Stimulated activated CD8-positive, alpha-beta memory T cell treated with anti-CD3 and anti-CD28 coated beads, Interleukin-7, amount 100 ng/mL, for 24 hours (primary cell): Measurements from ENCODE around the gene SUFU.

Experiments
- DNase-seq: peaks from one replicate; pipeline ENCODE4 v3.0.0-alpha.2; 2020; ENCODE audit warnings: low read depth

The SUFU gene

GRCh38 chr10:102620138-102620590, 116.4 kb downstream of the SUFU start:
- no peak for DNase-seq

- DNase-seq, result no peak
Observed at GRCh38 chr10:102620591-102621442, 117.0 kb downstream of the SUFU start.

GRCh38 chr10:102621443-102622325, 117.9 kb downstream of the SUFU start:
- no peak for DNase-seq

- no peak for DNase-seq
Observed at GRCh38 chr10:102624094-102624493, 120.3 kb downstream of the SUFU start.

GRCh38 chr10:102624751-102625645, 121.2 kb downstream of the SUFU start:
- no peak for DNase-seq

- no peak for DNase-seq
Observed at GRCh38 chr10:102626026-102626685, 122.4 kb downstream of the SUFU start.

GRCh38 chr10:102627291-102627735, 123.5 kb downstream of the SUFU start:
- DNase-seq, result no peak

GRCh38 chr10:102627736-102628293, 124.0 kb downstream of the SUFU start:
- DNase-seq, result no peak

- DNase-seq, result no peak
Observed at GRCh38 chr10:102628451-102628911, 124.7 kb downstream of the SUFU start.

- no peak for DNase-seq
Observed at GRCh38 chr10:102629661-102630614, 126.2 kb downstream of the SUFU start.

GRCh38 chr10:102630663-102631062, 126.9 kb downstream of the SUFU start:
- DNase-seq, result no peak

- no peak for DNase-seq
Observed at GRCh38 chr10:102631525-102632393, 128.0 kb downstream of the SUFU start.

- no peak for DNase-seq
Observed at GRCh38 chr10:102632394-102633111, 128.8 kb downstream of the SUFU start.

GRCh38 chr10:102633287-102633686, 129.5 kb downstream of the SUFU start:
- DNase-seq, result no peak

GRCh38 chr10:102633848-102634247, 130.1 kb downstream of the SUFU start:
- no peak for DNase-seq

- no peak for DNase-seq
Observed at GRCh38 chr10:102634686-102635085, 130.9 kb downstream of the SUFU start.

- DNase-seq, result no peak
Observed at GRCh38 chr10:102635377-102635776, 131.6 kb downstream of the SUFU start.

- no peak for DNase-seq
Observed at GRCh38 chr10:102639537-102639936, 135.8 kb downstream of the SUFU start.
